ENCODE data around the gene IGSF9.

The IGSF9 gene

DNA sequence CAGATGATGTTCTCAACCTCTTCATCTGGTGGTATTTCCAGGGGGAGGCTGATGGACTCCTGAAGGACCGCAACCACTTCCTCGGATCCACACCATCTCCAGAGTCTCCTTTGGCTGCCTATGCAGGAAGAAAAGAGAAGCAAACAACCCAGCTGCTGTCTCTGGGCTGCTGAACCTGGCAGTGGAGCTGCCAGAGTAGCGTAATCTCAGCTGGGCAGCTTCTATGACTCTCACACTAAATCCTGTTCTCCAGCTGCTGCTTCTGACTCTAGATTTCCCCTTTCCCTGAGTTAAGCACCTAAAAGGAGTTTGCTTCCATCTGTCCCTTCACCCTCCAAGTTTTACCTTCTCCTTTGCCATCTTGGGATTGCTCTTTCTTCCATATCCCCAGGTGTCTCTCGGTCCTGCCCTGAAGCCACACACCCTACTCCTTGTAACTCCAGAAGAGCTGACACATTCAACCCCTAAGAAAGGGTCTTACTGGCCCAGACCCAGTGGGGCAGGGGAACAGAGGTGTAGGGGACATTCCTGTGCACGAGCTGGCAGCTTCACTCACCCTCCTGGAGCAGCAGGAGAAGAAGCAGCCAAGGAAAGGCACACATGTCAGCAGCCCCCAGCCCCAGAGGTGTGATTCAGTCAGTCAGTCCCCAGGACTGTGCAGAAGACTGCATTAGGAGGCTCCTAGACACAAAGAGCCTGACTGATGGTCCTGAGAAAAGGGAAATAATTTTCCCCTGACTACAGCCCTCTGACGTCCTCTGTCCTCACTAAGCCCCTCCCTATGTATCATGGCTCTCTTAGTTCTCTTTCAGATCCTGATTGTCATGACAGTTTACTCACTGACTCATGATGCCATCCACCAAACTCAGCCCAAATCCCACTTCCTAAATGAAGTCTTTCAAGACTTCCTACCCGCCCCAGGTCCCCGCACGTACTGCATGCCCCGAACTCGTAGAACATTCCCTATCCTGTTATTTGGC lies 8.4 kb upstream of the IGSF9 start, which contains the start of gene SLAMF9:
Gene SLAMF9 (minus strand): TSS at position 702 of the 980 bp plus-strand sequence. CDS start 100 bp downstream, at position 602.
- no peaks in the 10 kb centered on the region for H3K9me3 ChIP-seq (ENCODE audit: severe bottlenecking)
- TF ChIP-seq, protein P1, sequence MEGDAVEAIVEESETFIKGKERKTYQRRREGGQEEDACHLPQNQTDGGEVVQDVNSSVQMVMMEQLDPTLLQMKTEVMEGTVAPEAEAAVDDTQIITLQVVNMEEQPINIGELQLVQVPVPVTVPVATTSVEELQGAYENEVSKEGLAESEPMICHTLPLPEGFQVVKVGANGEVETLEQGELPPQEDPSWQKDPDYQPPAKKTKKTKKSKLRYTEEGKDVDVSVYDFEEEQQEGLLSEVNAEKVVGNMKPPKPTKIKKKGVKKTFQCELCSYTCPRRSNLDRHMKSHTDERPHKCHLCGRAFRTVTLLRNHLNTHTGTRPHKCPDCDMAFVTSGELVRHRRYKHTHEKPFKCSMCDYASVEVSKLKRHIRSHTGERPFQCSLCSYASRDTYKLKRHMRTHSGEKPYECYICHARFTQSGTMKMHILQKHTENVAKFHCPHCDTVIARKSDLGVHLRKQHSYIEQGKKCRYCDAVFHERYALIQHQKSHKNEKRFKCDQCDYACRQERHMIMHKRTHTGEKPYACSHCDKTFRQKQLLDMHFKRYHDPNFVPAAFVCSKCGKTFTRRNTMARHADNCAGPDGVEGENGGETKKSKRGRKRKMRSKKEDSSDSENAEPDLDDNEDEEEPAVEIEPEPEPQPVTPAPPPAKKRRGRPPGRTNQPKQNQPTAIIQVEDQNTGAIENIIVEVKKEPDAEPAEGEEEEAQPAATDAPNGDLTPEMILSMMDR (IDR thresholded peaks at IDR 0.05; ENCODE audit: poor library complexity, severe bottlenecking) = no peak
- H3K4me3 ChIP-seq (ENCODE audit: severe bottlenecking) = no peak within 1 kb of the TSS
- ATAC-seq (ENCODE audit: low read depth) (peak; percentile 90), DNase-seq (ENCODE audit: low spot score) (no peak)
- H3K27me3 ChIP-seq (ENCODE audit: insufficient read depth, poor library complexity, severe bottlenecking) = no peaks in the 10 kb centered on the region
- no peaks in the 10 kb centered on the region for H3K36me3 ChIP-seq (ENCODE audit: low read depth)
- peak within 1 kb of the TSS; percentile 64 for H3K27ac ChIP-seq (ENCODE audit: poor library complexity, severe bottlenecking)
- H3K4me1 ChIP-seq (ENCODE audit: insufficient read depth, poor library complexity, severe bottlenecking) = peaks cover 17% of the 10 kb centered on the region

DNA sequence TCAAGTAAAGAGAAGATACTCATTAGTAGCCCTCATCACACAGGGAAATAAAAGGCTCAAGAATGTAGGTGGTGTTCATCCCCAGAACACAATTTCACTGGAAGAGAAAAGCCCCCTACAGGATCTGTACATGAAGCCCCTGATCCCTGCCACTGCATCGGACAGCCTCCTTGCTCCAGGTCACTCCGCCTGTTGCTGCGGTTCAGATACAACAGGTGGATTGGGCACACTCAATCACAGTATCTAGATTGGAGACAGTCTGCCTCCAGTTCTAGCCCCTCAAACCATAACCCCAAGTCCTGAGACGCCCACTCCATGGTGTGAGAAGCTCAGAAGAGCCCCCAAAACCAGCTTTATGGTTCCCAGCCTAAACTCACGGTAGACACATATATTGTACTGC lies 7.5 kb upstream of the IGSF9 start:
- DNase-seq (ENCODE audit: low spot score) (no peak), ATAC-seq (ENCODE audit: low read depth) (no peak)
- Histone ChIP-seq H3K9me3 (ENCODE audit: severe bottlenecking) (no peaks in the 10 kb centered on the region), H3K27ac (ENCODE audit: poor library complexity, severe bottlenecking) (no peak overlapping the region), H3K36me3 (ENCODE audit: low read depth) (no peaks in the 10 kb centered on the region), H3K4me3 (ENCODE audit: severe bottlenecking) (no peak overlapping the region), H3K4me1 (ENCODE audit: insufficient read depth, poor library complexity, severe bottlenecking) (peaks cover 17% of the 10 kb centered on the region), H3K27me3 (ENCODE audit: insufficient read depth, poor library complexity, severe bottlenecking) (no peaks in the 10 kb centered on the region)
- TF ChIP-seq, protein P1 (IDR thresholded peaks at IDR 0.05; ENCODE audit: poor library complexity, severe bottlenecking) = no peak

GRCh38 chr1:159951551-159951950 lies 6.1 kb upstream of the IGSF9 start:
- Histone ChIP-seq H3K27ac (ENCODE audit: poor library complexity, severe bottlenecking) (no peak overlapping the region), H3K36me3 (ENCODE audit: low read depth) (no peaks in the 10 kb centered on the region), H3K27me3 (ENCODE audit: insufficient read depth, poor library complexity, severe bottlenecking) (no peaks in the 10 kb centered on the region), H3K9me3 (ENCODE audit: severe bottlenecking) (no peaks in the 10 kb centered on the region), H3K4me1 (ENCODE audit: insufficient read depth, poor library complexity, severe bottlenecking) (peaks cover 17% of the 10 kb centered on the region), H3K4me3 (ENCODE audit: severe bottlenecking) (no peak overlapping the region)
- TF ChIP-seq, protein P1 (IDR thresholded peaks at IDR 0.05; ENCODE audit: poor library complexity, severe bottlenecking) = no peak
- no peak for DNase-seq (ENCODE audit: low spot score)
- no peak for ATAC-seq (ENCODE audit: low read depth)

GRCh38 chr1:159951016-159951415 lies 5.6 kb upstream of the IGSF9 start:
- Histone ChIP-seq H3K36me3 (ENCODE audit: low read depth) (no peaks in the 10 kb centered on the region), H3K27me3 (ENCODE audit: insufficient read depth, poor library complexity, severe bottlenecking) (no peaks in the 10 kb centered on the region), H3K4me3 (ENCODE audit: severe bottlenecking) (no peak overlapping the region), H3K27ac (ENCODE audit: poor library complexity, severe bottlenecking) (no peak overlapping the region), H3K9me3 (ENCODE audit: severe bottlenecking) (no peaks in the 10 kb centered on the region), H3K4me1 (ENCODE audit: insufficient read depth, poor library complexity, severe bottlenecking) (peaks cover 17% of the 10 kb centered on the region)
- DNase-seq (ENCODE audit: low spot score) (no peak), ATAC-seq (ENCODE audit: low read depth) (no peak)
- TF ChIP-seq, protein P1 (IDR thresholded peaks at IDR 0.05; ENCODE audit: poor library complexity, severe bottlenecking) = no peak

DNA sequence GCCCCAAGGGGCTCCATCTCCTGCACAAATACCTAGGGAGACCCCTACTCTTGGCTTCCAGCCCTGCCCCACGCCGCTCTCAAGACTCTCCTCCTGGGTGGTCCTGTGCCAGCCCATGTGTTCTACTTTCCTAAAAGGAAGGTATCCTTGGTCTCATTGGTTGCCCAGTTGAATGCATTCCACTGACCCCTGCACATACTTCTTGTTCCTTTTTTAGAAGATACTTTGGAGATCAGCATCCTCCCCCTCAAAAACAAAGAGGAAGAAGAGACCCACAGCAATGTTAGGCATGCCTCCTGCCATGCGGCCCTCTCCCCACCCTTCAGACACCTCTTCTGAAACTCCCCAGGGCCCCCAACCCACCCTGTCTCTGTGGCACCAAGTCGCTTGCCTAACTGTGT lies 4.6 kb upstream of the IGSF9 start:
- no peaks in the 10 kb centered on the region for H3K36me3 ChIP-seq (ENCODE audit: low read depth)
- peaks cover 12% of the 10 kb centered on the region for H3K4me1 ChIP-seq (ENCODE audit: insufficient read depth, poor library complexity, severe bottlenecking)
- TF ChIP-seq, protein P1 (IDR thresholded peaks at IDR 0.05; ENCODE audit: poor library complexity, severe bottlenecking) = no peak
- no peak for ATAC-seq (ENCODE audit: low read depth)
- H3K27ac ChIP-seq (ENCODE audit: poor library complexity, severe bottlenecking) = no peak overlapping the region
- H3K4me3 ChIP-seq (ENCODE audit: severe bottlenecking) = no peak overlapping the region
- no peaks in the 10 kb centered on the region for H3K27me3 ChIP-seq (ENCODE audit: insufficient read depth, poor library complexity, severe bottlenecking)
- no peak for DNase-seq (ENCODE audit: low spot score)
- H3K9me3 ChIP-seq (ENCODE audit: severe bottlenecking) = no peaks in the 10 kb centered on the region

Data from RWPE2 (cell line).